Stimulated activated CD4-positive, alpha-beta T cell treated with anti-CD3 and anti-CD28 coated beads, Interleukin-12 subunit alpha, Interleukin-12 subunit beta, amount 100 ng/mL, for 48 hours (primary cell): ENCODE measurements around the gene NRL.
A peak's percentile ranks its signal among the peaks of the same experiment; 100 is the strongest.
"Not testable (repeated sequence)": the region's sequence is repeated elsewhere in the genome, so short reads cannot be mapped to it uniquely, and the experiment has no call there.

ENCODE experiments used
- DNase-seq, 3 donors: peaks; one replicate each; pipeline ENCODE4 v3.0.0-alpha.2; 2020; ENCODE audit warnings: low read depth in 2 of 3, low spot score in 1 of 3

Gene NRL

GRCh38 chr14:24054646-24055045, 60.1 kb downstream of the NRL start:
- no peak for DNase-seq

GRCh38 chr14:24054324-24054641, 60.5 kb downstream of the NRL start:
- no peak for DNase-seq

GRCh38 chr14:24053548-24054323, 61.0 kb downstream of the NRL start:
- DNase-seq: no peak

GRCh38 chr14:24052656-24053547, 61.8 kb downstream of the NRL start:
- DNase-seq: peak; percentile 34 to 55 (median 44)

GRCh38 chr14:24051789-24052655, 62.7 kb downstream of the NRL start, which contains the start of gene CARMIL3:
CARMIL3 (plus strand) TSS chr14:24052009; CDS start chr14:24052154, 145 bp downstream.
- DNase-seq: peak in 1 of 3 donors; percentile 52

GRCh38 chr14:24051176-24051788, 63.5 kb downstream of the NRL start:
- DNase-seq: no peak

- DNase-seq: not testable (repeated sequence)
Observed at GRCh38 chr14:24050753-24051152, 64.0 kb downstream of the NRL start.

- not testable (repeated sequence) for DNase-seq
Observed at GRCh38 chr14:24049002-24049401, 65.7 kb downstream of the NRL start.

- DNase-seq: no peak
Observed at GRCh38 chr14:24042746-24043145, 72.0 kb downstream of the NRL start.

GRCh38 chr14:24040692-24041091, 74.1 kb downstream of the NRL start:
- no peak for DNase-seq

- no peak for DNase-seq
Observed at GRCh38 chr14:24038686-24039085, 76.1 kb downstream of the NRL start.

- DNase-seq: no peak
Observed at GRCh38 chr14:24037658-24038037, 77.1 kb downstream of the NRL start.

GRCh38 chr14:24036963-24037657, 77.6 kb downstream of the NRL start:
- DNase-seq: not testable (repeated sequence)

GRCh38 chr14:24036169-24036962, 78.4 kb downstream of the NRL start:
- DNase-seq: peak in 2 of 3 donors; percentile 54 to 58

- not testable (repeated sequence) for DNase-seq
Observed at GRCh38 chr14:24035769-24036168, 79.0 kb downstream of the NRL start.

- no peak for DNase-seq
Observed at GRCh38 chr14:24032727-24033418, 81.9 kb downstream of the NRL start.

- not testable (repeated sequence) for DNase-seq
Observed at GRCh38 chr14:24031331-24031730, 83.4 kb downstream of the NRL start.

- DNase-seq: not testable (repeated sequence)
Observed at GRCh38 chr14:24029687-24030086, 85.1 kb downstream of the NRL start.
